Left ventricle myocardium inferior (tissue), 1 donor: ENCODE measurements around the gene SERPINA12. TPM values are rescaled to one million over a fixed set of nuclear protein-coding genes. Genes with fewer than 3 reads are reported as not detected.

Experiments
- DNase-seq: peaks from one replicate; pipeline ENCODE4 v3.0.0-alpha.2; 2020
- H3K27ac ChIP-seq: fragments of 200-600 bp; replicated peaks from 2 replicates; pipeline ENCODE4 v1.8.0; 2021
- H3K27me3 ChIP-seq: fragments of 200-600 bp; 2 replicates; pipeline ENCODE4 v1.8.0; 2021; ENCODE audit warnings: low read depth
- H3K36me3 ChIP-seq: fragments of 200-600 bp; 2 replicates; pipeline ENCODE4 v1.8.0; 2021
- H3K4me1 ChIP-seq: fragments of 200-600 bp; 2 replicates; pipeline ENCODE4 v1.8.0; 2021
- H3K4me3 ChIP-seq: fragments of 200-600 bp; 2 replicates; pipeline ENCODE4 v1.8.0; 2021; ENCODE audit warnings: mild to moderate bottlenecking, moderate library complexity
- H3K9me3 ChIP-seq: fragments of 200-600 bp; replicated peaks from 2 replicates; pipeline ENCODE4 v1.8.0; 2021
- intact Hi-C: fragments of 100-400 bp; cut with micrococcal nuclease; formaldehyde crosslinking; loops from one replicate; pipeline ENCODE4 v1.11.0; 2022
- total RNA-seq: library from RNA; stranded (reverse); fragmentation: NEBNext Ultra II Directional; extraction: Animal tissue kit (Norgen Biotek cat#: 25700); gene quantifications from one replicate; pipeline ENCODE4 v1.2.1, GENCODE V29; 2021
- TF ChIP-seq, protein P1 (sequence below): fragments of 200-600 bp; IDR thresholded peaks from 2 replicates; pipeline ENCODE4 v1.8.0; 2021; ENCODE audit warnings: antibody characterized with exemption, mild to moderate bottlenecking, borderline replicate concordance
- donor health status: DM: no; HTN: yes; CAD: no; lungs with severe emphysema.

SERPINA12 gene
- total RNA-seq, 1 donor from 2014 or later, result not detected

- Histone ChIP-seq H3K9me3 (no peaks in the 10 kb centered on the region), H3K4me3 (no peak overlapping the region), H3K27me3 (peaks cover 89% of the 10 kb centered on the region), H3K36me3 (no peaks in the 10 kb centered on the region), H3K4me1 (no peaks in the 10 kb centered on the region), H3K27ac (no peak overlapping the region)
- no peak for DNase-seq
- TF ChIP-seq, protein P1, sequence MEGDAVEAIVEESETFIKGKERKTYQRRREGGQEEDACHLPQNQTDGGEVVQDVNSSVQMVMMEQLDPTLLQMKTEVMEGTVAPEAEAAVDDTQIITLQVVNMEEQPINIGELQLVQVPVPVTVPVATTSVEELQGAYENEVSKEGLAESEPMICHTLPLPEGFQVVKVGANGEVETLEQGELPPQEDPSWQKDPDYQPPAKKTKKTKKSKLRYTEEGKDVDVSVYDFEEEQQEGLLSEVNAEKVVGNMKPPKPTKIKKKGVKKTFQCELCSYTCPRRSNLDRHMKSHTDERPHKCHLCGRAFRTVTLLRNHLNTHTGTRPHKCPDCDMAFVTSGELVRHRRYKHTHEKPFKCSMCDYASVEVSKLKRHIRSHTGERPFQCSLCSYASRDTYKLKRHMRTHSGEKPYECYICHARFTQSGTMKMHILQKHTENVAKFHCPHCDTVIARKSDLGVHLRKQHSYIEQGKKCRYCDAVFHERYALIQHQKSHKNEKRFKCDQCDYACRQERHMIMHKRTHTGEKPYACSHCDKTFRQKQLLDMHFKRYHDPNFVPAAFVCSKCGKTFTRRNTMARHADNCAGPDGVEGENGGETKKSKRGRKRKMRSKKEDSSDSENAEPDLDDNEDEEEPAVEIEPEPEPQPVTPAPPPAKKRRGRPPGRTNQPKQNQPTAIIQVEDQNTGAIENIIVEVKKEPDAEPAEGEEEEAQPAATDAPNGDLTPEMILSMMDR, result no peak
- intact Hi-C loops, result no loop called here
Measured at GRCh38 chr14:94500264-94500663, 9.0 kb downstream of the SERPINA12 start.

DNA sequence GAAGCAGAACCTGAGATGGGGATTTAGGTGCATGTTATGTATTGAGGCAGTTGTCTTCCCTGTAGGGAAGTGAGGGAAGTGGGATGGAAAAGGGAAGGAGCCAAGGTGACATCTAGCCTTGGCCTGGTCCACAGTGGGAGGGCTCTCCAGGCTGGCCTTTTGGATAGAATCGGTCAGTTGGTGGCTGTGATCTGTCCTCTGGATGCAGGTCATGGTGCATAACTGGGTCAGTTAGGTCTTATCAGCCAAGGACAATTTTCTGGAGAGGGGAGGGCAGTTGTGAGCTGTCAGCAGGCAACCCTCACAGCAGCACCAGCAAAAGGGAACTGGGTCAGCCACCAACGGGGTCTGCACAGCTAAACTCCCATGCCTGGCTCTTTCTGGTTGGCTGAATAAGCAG is 9.6 kb downstream of the SERPINA12 start:
- DNase-seq, result no peak

DNA sequence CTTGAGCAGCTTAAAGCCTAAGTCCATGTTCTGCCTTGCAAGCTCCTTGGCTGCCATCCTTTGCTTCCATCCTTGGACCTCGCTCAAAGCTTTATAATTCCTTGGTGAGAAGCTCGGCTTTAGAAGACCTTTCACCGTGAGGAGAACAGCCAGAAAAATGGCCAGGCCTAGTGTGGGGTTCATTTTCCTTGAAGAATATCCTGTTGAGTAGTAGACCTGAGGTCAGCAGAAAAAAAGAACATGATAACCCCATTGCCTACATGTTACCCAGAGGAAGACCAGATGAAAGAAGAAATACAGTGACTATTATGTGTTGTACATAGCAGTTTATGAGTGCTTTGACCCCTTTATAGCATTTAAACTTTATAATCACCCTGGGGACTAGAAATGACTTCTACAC is 11.1 kb downstream of the SERPINA12 start:
- TF ChIP-seq, protein P1, result no peak
- H3K9me3 ChIP-seq, result no peaks in the 10 kb centered on the region

More for the DNA sequence above, 9.6 kb downstream of the SERPINA12 start:
- Histone ChIP-seq H3K27me3 (peaks cover 86% of the 10 kb centered on the region), H3K4me1 (no peaks in the 10 kb centered on the region), H3K27ac (no peak overlapping the region), H3K9me3 (no peaks in the 10 kb centered on the region), H3K4me3 (no peak overlapping the region), H3K36me3 (no peaks in the 10 kb centered on the region)
- intact Hi-C loops, result no loop called here
- TF ChIP-seq, protein P1, result no peak

DNA sequence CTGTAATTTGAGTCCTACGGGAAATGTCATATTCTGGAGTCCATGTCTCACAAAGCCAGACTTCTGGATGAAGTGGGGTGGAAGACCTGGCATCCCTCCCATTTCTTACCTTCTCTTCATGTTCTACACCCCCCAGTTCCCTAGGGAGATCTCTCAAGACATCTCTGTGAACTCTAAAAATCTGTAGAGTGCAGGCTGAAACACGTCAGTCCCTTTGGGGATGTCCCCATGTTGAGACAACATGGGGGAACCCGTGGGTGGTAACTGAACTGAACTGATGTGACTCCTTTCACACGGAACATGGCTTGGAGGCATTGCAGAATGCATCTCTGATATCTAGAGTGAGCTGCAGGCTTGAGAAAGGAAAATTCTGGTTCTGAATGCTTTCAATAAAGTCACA is 15.2 kb downstream of the SERPINA12 start:
- H3K27me3 ChIP-seq, result peaks cover 85% of the 10 kb centered on the region
- no peak for DNase-seq
- H3K27ac ChIP-seq, result no peak overlapping the region
- TF ChIP-seq, protein P1, result no peak
- no peaks in the 10 kb centered on the region for H3K36me3 ChIP-seq
- intact Hi-C loops, result no loop called here
- no peak overlapping the region for H3K4me3 ChIP-seq
- no peaks in the 10 kb centered on the region for H3K4me1 ChIP-seq
- H3K9me3 ChIP-seq, result no peaks in the 10 kb centered on the region

More for the DNA sequence above, 11.1 kb downstream of the SERPINA12 start:
- no peak overlapping the region for H3K27ac ChIP-seq
- intact Hi-C loops, result no loop called here
- no peak for DNase-seq
- no peak overlapping the region for H3K4me3 ChIP-seq
- H3K36me3 ChIP-seq, result no peaks in the 10 kb centered on the region
- H3K4me1 ChIP-seq, result no peaks in the 10 kb centered on the region
- peaks cover 84% of the 10 kb centered on the region for H3K27me3 ChIP-seq

DNA sequence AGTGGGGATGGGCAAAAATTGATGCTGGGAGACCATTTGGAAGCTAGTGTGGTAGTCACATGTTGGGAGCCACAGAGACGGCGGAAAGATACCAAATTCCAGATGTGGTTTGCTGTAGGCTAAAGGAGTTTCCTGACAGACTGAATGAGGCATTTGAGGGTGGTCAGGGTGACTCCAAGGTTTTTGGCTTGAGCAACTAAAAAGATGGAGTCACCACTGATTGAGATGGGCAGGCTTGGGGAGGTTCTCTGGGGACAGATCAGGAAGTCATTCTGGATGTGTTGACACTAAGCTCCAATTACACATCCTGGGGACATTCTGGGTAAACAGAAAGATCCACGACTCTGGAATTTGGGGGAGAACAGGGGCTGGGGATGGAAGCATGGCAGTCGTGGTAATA is 17.8 kb downstream of the SERPINA12 start:
- TF ChIP-seq, protein P1, result no peak
- intact Hi-C loops, result no loop called here
- no peaks in the 10 kb centered on the region for H3K36me3 ChIP-seq
- H3K4me1 ChIP-seq, result peaks cover 2% of the 10 kb centered on the region
- H3K4me3 ChIP-seq, result no peak overlapping the region
- DNase-seq, result no peak
- no peaks in the 10 kb centered on the region for H3K9me3 ChIP-seq
- H3K27ac ChIP-seq, result no peak overlapping the region
- peaks cover 84% of the 10 kb centered on the region for H3K27me3 ChIP-seq

- Histone ChIP-seq H3K4me3 (no peak overlapping the region), H3K27me3 (peaks cover 93% of the 10 kb centered on the region), H3K4me1 (peaks cover 7% of the 10 kb centered on the region), H3K27ac (no peak overlapping the region), H3K36me3 (no peaks in the 10 kb centered on the region), H3K9me3 (no peaks in the 10 kb centered on the region)
- intact Hi-C loops, result no loop called here
- no peak for DNase-seq
- TF ChIP-seq, protein P1, result no peak
Measured at GRCh38 chr14:94489336-94489735, 19.9 kb downstream of the SERPINA12 start.
